Liver (tissue), 9 donors: ENCODE results near the gene SLC6A7. TPM values are rescaled to one million over a fixed set of nuclear protein-coding genes. Genes with fewer than 3 reads are reported as not detected.

Source experiments
- DNase-seq: peaks from one replicate; pipeline ENCODE4 v3.0.0-alpha.2; 2017; ENCODE audit warnings: low spot score
- H3K27ac ChIP-seq, 2 donors: one replicate each; pipeline ENCODE4 v1.7.0; 2013; ENCODE audit warnings: inconsistent platforms in 2 of 2, low read length in 2 of 2, control low read depth in 1 of 2, low read depth in 1 of 2, mild to moderate bottlenecking in 1 of 2
- H3K27me3 ChIP-seq, 4 donors: one replicate each; pipeline versions ENCODE4 v1.6.1 to v1.7.0; 2013; ENCODE audit warnings: low read length in 3 of 4, inconsistent platforms in 1 of 4, mild to moderate bottlenecking in 1 of 4, moderate library complexity in 1 of 4; ENCODE audit not compliant: control insufficient read depth in 4 of 4, insufficient read depth in 4 of 4
- H3K36me3 ChIP-seq, 4 donors: one replicate each; pipeline versions ENCODE4 v1.6.1 to v1.7.0; 2013; ENCODE audit warnings: low read length in 3 of 4, mild to moderate bottlenecking in 3 of 4, low read depth in 1 of 4, moderate library complexity in 1 of 4; ENCODE audit not compliant: control insufficient read depth in 4 of 4, insufficient read depth in 3 of 4
- H3K4me1 ChIP-seq, 4 donors: one replicate each; pipeline versions ENCODE4 v1.6.1 to v1.7.0; 2013; ENCODE audit warnings: low read length in 3 of 4, mild to moderate bottlenecking in 3 of 4, moderate library complexity in 1 of 4; ENCODE audit not compliant: control insufficient read depth in 4 of 4, insufficient read depth in 4 of 4
- H3K4me3 ChIP-seq, 3 donors: one replicate each; pipeline versions ENCODE4 v1.6.1 to v1.7.0; 2013; ENCODE audit warnings: low read length in 3 of 3, control low read depth in 1 of 3, low read depth in 1 of 3, mild to moderate bottlenecking in 1 of 3
- H3K9ac ChIP-seq, 2 donors: one replicate each; pipeline ENCODE4 v1.7.0; 2013; ENCODE audit warnings: low read length in 2 of 2, mild to moderate bottlenecking in 2 of 2, moderate library complexity in 2 of 2, control low read depth in 1 of 2, low read depth in 1 of 2
- H3K9me3 ChIP-seq, 4 donors: one replicate each; pipeline versions ENCODE4 v1.6.1 to v1.7.0; 2013; ENCODE audit warnings: low read length in 3 of 4; ENCODE audit not compliant: control insufficient read depth in 4 of 4
- EGR1 ChIP-seq, 2 donors: IDR thresholded peaks; 2 replicates each; pipeline ENCODE4 v1.6.1; 2016 to 2018; ENCODE audit warnings: antibody characterized with exemption in 2 of 2, low read depth in 2 of 2
- FOXA2 ChIP-seq: IDR thresholded peaks from 2 replicates; pipeline ENCODE4 v1.6.1; 2016; ENCODE audit warnings: antibody characterized with exemption
- GABPA ChIP-seq, 2 donors: IDR thresholded peaks in 1 of 2; conservative IDR thresholded peaks in 1 of 2; 2 replicates each; pipeline ENCODE4 v1.6.1; 2016; ENCODE audit warnings: antibody characterized with exemption in 2 of 2, mild to moderate bottlenecking in 1 of 2, moderate library complexity in 1 of 2
- HNF4A ChIP-seq, 2 donors: conservative IDR thresholded peaks; 2 replicates each; pipeline ENCODE4 v1.6.1; 2016; ENCODE audit warnings: antibody characterized with exemption in 2 of 2, mild to moderate bottlenecking in 2 of 2
- HNF4G ChIP-seq: IDR thresholded peaks from 2 replicates; pipeline ENCODE4 v1.6.1; 2016; ENCODE audit warnings: antibody characterized with exemption
- JUND ChIP-seq, 2 donors: IDR thresholded peaks; 2 replicates each; pipeline ENCODE4 v1.6.1; 2016; ENCODE audit warnings: antibody characterized with exemption in 2 of 2
- MAX ChIP-seq: IDR thresholded peaks from 2 replicates; pipeline ENCODE4 v1.6.1; 2016; ENCODE audit warnings: antibody characterized with exemption
- NR2F2 ChIP-seq: IDR thresholded peaks from 2 replicates; pipeline ENCODE4 v1.6.1; 2016; ENCODE audit warnings: antibody characterized with exemption
- RXRA ChIP-seq, 2 donors: IDR thresholded peaks; 2 replicates each; pipeline ENCODE4 v1.6.1; 2017 to 2018; ENCODE audit warnings: antibody characterized with exemption in 2 of 2, mild to moderate bottlenecking in 1 of 2
- TAF1 ChIP-seq: conservative IDR thresholded peaks from 2 replicates; pipeline ENCODE4 v1.6.1; 2016; ENCODE audit warnings: antibody characterized with exemption, mild to moderate bottlenecking
- YY1 ChIP-seq: IDR thresholded peaks from 2 replicates; pipeline ENCODE4 v1.6.1; 2016; ENCODE audit warnings: antibody characterized with exemption, mild to moderate bottlenecking
- WGBS: extraction: QIAGEN DNeasy Blood & Tissue Kit; methylation state at CpG from one replicate; pipeline ENCODE4 v1.1.7; 2013; 5-methylcytosine and 5-hydroxymethylcytosine counted together
- polyA plus RNA-seq, 2 donors: library from polyadenylated mRNA; stranded (reverse) in 1 of 2; unstranded in 1 of 2; fragments of 200-250 nt in 1 of 2; fragments of >200 nt in 1 of 2; fragmentation: Nextera tagmentation in 1 of 2; extraction: Ambion mirVana in 1 of 2; gene quantifications; one replicate each; pipeline versions ENCODE4 v1.2.1 to v1.2.3, GENCODE V29; 2013 to 2015
- total RNA-seq, 2 donors: library from RNA; depleted of rRNA; stranded (reverse); fragments of >200 nt; gene quantifications; one replicate each; pipeline ENCODE4 v1.2.3, GENCODE V29; 2014
- TF ChIP-seq, protein P1 (sequence below): IDR thresholded peaks from 2 replicates; pipeline ENCODE4 v1.6.1; 2016; ENCODE audit warnings: antibody characterized with exemption
- TF ChIP-seq, protein P2 (sequence below): IDR thresholded peaks from 2 replicates; pipeline ENCODE4 v1.6.1; 2016; ENCODE audit warnings: antibody characterized with exemption
- TF ChIP-seq, protein P3 (sequence below): fragments of 150-350 bp; IDR thresholded peaks from 2 replicates; pipeline ENCODE4 v1.5.1; 2017; ENCODE audit warnings: improper control_type of control experiment, low read depth, low read length; ENCODE audit not compliant: missing input control
- donor health status: healthy.
- donor health status: healthy.
- donor health status: healthy.
- donor health status: healthy.
- donor health status: healthy.

Gene SLC6A7
- total and polyA plus RNA-seq, 4 donors: not detected

- peaks cover 0 to 2% (median 0%) of the 10 kb centered on the region in 4 donors for H3K27me3 ChIP-seq
- no peak for DNase-seq
- no peaks in the 10 kb centered on the region for H3K36me3 ChIP-seq
- H3K4me1 ChIP-seq: peaks cover 0 to 4% (median 0%) of the 10 kb centered on the region in 4 donors
- H3K4me3 ChIP-seq: no peak overlapping the region
- TF ChIP-seq, protein P1, sequence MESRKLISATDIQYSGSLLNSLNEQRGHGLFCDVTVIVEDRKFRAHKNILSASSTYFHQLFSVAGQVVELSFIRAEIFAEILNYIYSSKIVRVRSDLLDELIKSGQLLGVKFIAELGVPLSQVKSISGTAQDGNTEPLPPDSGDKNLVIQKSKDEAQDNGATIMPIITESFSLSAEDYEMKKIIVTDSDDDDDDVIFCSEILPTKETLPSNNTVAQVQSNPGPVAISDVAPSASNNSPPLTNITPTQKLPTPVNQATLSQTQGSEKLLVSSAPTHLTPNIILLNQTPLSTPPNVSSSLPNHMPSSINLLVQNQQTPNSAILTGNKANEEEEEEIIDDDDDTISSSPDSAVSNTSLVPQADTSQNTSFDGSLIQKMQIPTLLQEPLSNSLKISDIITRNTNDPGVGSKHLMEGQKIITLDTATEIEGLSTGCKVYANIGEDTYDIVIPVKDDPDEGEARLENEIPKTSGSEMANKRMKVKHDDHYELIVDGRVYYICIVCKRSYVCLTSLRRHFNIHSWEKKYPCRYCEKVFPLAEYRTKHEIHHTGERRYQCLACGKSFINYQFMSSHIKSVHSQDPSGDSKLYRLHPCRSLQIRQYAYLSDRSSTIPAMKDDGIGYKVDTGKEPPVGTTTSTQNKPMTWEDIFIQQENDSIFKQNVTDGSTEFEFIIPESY: no peak
- TF ChIP-seq JUND (IDR thresholded peaks at IDR 0.05) (no peak), YY1 (no peak), EGR1 (IDR thresholded peaks at IDR 0.05; ENCODE audit: low read depth in 2 of 2) (no peak)
- WGBS: 79% methylated on average over 6 of the region's 6 CpGs
- no peak overlapping the region for H3K9ac ChIP-seq
- peak overlapping the region; percentile 44 to 72 for H3K27ac ChIP-seq
- H3K9me3 ChIP-seq: no peaks in the 10 kb centered on the region
Observed at GRCh38 chr5:150159031-150159430, 30.8 kb upstream of the SLC6A7 start.

GRCh38 chr5:150159741-150160179 is 30.1 kb upstream of the SLC6A7 start:
- TF ChIP-seq, protein P2, sequence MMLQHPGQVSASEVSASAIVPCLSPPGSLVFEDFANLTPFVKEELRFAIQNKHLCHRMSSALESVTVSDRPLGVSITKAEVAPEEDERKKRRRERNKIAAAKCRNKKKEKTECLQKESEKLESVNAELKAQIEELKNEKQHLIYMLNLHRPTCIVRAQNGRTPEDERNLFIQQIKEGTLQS: no peak
- TF ChIP-seq NR2F2: peak; percentile 11
- Histone ChIP-seq H3K9me3 (no peaks in the 10 kb centered on the region), H3K27ac (peak overlapping the region in 1 of 2 donors; percentile 74), H3K27me3 (peaks cover 0 to 2% (median 0%) of the 10 kb centered on the region in 4 donors), H3K9ac (no peak overlapping the region), H3K4me3 (no peak overlapping the region), H3K4me1 (peaks cover 0 to 4% (median 0%) of the 10 kb centered on the region in 4 donors), H3K36me3 (no peaks in the 10 kb centered on the region)
- 74% methylated on average over 9 of the region's 9 CpGs for WGBS
- no peak for DNase-seq

- Histone ChIP-seq H3K36me3 (no peaks in the 10 kb centered on the region), H3K9me3 (no peaks in the 10 kb centered on the region), H3K4me1 (peaks cover 0 to 4% (median 0%) of the 10 kb centered on the region in 4 donors), H3K4me3 (no peak overlapping the region), H3K27me3 (peaks cover 0 to 2% (median 0%) of the 10 kb centered on the region in 4 donors), H3K9ac (no peak overlapping the region), H3K27ac (peak overlapping the region; percentile 60 to 74)
- no peak for TF ChIP-seq YY1
- no peak for TF ChIP-seq FOXA2
- no peak for TF ChIP-seq GABPA (IDR thresholded peaks at IDR 0.05 in 1 of 2, conservative IDR thresholded peaks at IDR 0.05 in 1 of 2)
- TF ChIP-seq, protein P3, sequence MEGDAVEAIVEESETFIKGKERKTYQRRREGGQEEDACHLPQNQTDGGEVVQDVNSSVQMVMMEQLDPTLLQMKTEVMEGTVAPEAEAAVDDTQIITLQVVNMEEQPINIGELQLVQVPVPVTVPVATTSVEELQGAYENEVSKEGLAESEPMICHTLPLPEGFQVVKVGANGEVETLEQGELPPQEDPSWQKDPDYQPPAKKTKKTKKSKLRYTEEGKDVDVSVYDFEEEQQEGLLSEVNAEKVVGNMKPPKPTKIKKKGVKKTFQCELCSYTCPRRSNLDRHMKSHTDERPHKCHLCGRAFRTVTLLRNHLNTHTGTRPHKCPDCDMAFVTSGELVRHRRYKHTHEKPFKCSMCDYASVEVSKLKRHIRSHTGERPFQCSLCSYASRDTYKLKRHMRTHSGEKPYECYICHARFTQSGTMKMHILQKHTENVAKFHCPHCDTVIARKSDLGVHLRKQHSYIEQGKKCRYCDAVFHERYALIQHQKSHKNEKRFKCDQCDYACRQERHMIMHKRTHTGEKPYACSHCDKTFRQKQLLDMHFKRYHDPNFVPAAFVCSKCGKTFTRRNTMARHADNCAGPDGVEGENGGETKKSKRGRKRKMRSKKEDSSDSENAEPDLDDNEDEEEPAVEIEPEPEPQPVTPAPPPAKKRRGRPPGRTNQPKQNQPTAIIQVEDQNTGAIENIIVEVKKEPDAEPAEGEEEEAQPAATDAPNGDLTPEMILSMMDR: no peak
- TF ChIP-seq, protein P1: no peak
- TF ChIP-seq HNF4A (conservative IDR thresholded peaks at IDR 0.05): no peak
- TF ChIP-seq NR2F2: no peak
- TF ChIP-seq RXRA (IDR thresholded peaks at IDR 0.05): no peak
- TF ChIP-seq TAF1: no peak
- no peak for TF ChIP-seq MAX
- TF ChIP-seq JUND (IDR thresholded peaks at IDR 0.05): no peak
- TF ChIP-seq HNF4G: no peak
- no peak for DNase-seq
- WGBS: 74% methylated on average over 5 of the region's 5 CpGs
Observed at GRCh38 chr5:150160448-150161081, 29.3 kb upstream of the SLC6A7 start.
